Measurements from ENCODE around the gene BABAM2. TPM values are rescaled to one million over a fixed set of nuclear protein-coding genes. Genes with fewer than 3 reads are reported as not detected.

Gene BABAM2
- total RNA-seq, 1 experiment from 2014 or later: 57.6 TPM

- BruUV-seq (replicated peaks): no TSS peak
- ChIA-PET CTCF (no interaction called here), POLR2A (no interaction called here)
- no peak overlapping the region for H3K27ac Mint-ChIP-seq (ENCODE audit: low read depth, unreplicated experiment)
- intact Hi-C loops (cut with micrococcal nuclease): no loop called here
- H3K4me1 Mint-ChIP-seq (ENCODE audit: insufficient read depth, unreplicated experiment): no peaks in the 10 kb centered on the region
- TF ChIP-seq, protein P1, sequence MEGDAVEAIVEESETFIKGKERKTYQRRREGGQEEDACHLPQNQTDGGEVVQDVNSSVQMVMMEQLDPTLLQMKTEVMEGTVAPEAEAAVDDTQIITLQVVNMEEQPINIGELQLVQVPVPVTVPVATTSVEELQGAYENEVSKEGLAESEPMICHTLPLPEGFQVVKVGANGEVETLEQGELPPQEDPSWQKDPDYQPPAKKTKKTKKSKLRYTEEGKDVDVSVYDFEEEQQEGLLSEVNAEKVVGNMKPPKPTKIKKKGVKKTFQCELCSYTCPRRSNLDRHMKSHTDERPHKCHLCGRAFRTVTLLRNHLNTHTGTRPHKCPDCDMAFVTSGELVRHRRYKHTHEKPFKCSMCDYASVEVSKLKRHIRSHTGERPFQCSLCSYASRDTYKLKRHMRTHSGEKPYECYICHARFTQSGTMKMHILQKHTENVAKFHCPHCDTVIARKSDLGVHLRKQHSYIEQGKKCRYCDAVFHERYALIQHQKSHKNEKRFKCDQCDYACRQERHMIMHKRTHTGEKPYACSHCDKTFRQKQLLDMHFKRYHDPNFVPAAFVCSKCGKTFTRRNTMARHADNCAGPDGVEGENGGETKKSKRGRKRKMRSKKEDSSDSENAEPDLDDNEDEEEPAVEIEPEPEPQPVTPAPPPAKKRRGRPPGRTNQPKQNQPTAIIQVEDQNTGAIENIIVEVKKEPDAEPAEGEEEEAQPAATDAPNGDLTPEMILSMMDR (IDR thresholded peaks at IDR 0.05; ENCODE audit: unreplicated experiment): no peak
- no peaks in the 10 kb centered on the region for H3K9me3 Mint-ChIP-seq (ENCODE audit: unreplicated experiment)
- H3K36me3 Mint-ChIP-seq (ENCODE audit: insufficient read depth, unreplicated experiment): no peaks in the 10 kb centered on the region
- H3K4me3 Mint-ChIP-seq (ENCODE audit: unreplicated experiment): no peak overlapping the region
- H3K27me3 Mint-ChIP-seq (ENCODE audit: insufficient read depth, unreplicated experiment): no peaks in the 10 kb centered on the region
- no peak for DNase-seq (ENCODE audit: unreplicated experiment)
Measured at GRCh38 chr2:28217042-28217740, 326.7 kb downstream of the BABAM2 start.

GRCh38 chr2:28219138-28219537, 328.6 kb downstream of the BABAM2 start:
- Mint-ChIP-seq H3K27ac (ENCODE audit: low read depth, unreplicated experiment) (no peak overlapping the region), H3K9me3 (ENCODE audit: unreplicated experiment) (no peaks in the 10 kb centered on the region), H3K36me3 (ENCODE audit: insufficient read depth, unreplicated experiment) (no peaks in the 10 kb centered on the region), H3K27me3 (ENCODE audit: insufficient read depth, unreplicated experiment) (no peaks in the 10 kb centered on the region), H3K4me1 (ENCODE audit: insufficient read depth, unreplicated experiment) (peaks cover 8% of the 10 kb centered on the region), H3K4me3 (ENCODE audit: unreplicated experiment) (no peak overlapping the region)
- CTCF ChIA-PET: interaction anchor here (1.1 to 1.3 kb wide), 2 partner anchors 10 to 172 kb away, joined by 3 to 4 read pairs; no protein-coding TSS in a partner anchor
- no TSS peak for BruUV-seq (replicated peaks)
- POLR2A ChIA-PET: interaction anchor here (1.0 to 2.1 kb wide), 3 partner anchors 9 to 57 kb away, joined by 3 to 6 read pairs (median 4); no protein-coding TSS in a partner anchor
- no peak for DNase-seq (ENCODE audit: unreplicated experiment)
- intact Hi-C loops (cut with micrococcal nuclease): no loop called here
- TF ChIP-seq, protein P1 (IDR thresholded peaks at IDR 0.05; ENCODE audit: unreplicated experiment): no peak

- no TSS peak for BruUV-seq (replicated peaks)
Measured at GRCh38 chr2:28219758-28220368, 329.3 kb downstream of the BABAM2 start.

More at GRCh38 chr2:28219758-28220368, 329.3 kb downstream of the BABAM2 start:
- ChIA-PET POLR2A (interaction anchor here (1.0 to 2.1 kb wide), 3 partner anchors 10 to 56 kb away, joined by 3 to 6 read pairs (median 4); no protein-coding TSS in a partner anchor), CTCF (interaction anchor here (0.7 to 1.3 kb wide), 3 partner anchors 12 to 423 kb away, joined by 3 to 4 read pairs (median 3); no protein-coding TSS in a partner anchor)
- no peaks in the 10 kb centered on the region for H3K36me3 Mint-ChIP-seq (ENCODE audit: insufficient read depth, unreplicated experiment)
- peak overlapping the region; percentile 23 for H3K27ac Mint-ChIP-seq (ENCODE audit: low read depth, unreplicated experiment)
- H3K4me1 Mint-ChIP-seq (ENCODE audit: insufficient read depth, unreplicated experiment): peaks cover 15% of the 10 kb centered on the region
- intact Hi-C loops (cut with micrococcal nuclease): no loop called here
- DNase-seq (ENCODE audit: unreplicated experiment): no peak
- no peaks in the 10 kb centered on the region for H3K27me3 Mint-ChIP-seq (ENCODE audit: insufficient read depth, unreplicated experiment)
- no peak overlapping the region for H3K4me3 Mint-ChIP-seq (ENCODE audit: unreplicated experiment)
- TF ChIP-seq, protein P1 (IDR thresholded peaks at IDR 0.05; ENCODE audit: unreplicated experiment): no peak
- H3K9me3 Mint-ChIP-seq (ENCODE audit: unreplicated experiment): no peaks in the 10 kb centered on the region

Data from MCF 10A (cell line).